ENCODE data around the gene ITGAD. TPM values are rescaled to one million over a fixed set of nuclear protein-coding genes. Genes with fewer than 3 reads are reported as not detected.

Gene ITGAD
- total RNA-seq, 1 donor: not detected

GRCh38 chr16:31428638-31429247 lies 35.6 kb downstream of the ITGAD start:
- TF ChIP-seq CTCF (IDR thresholded peaks at IDR 0.05; ENCODE audit: insufficient read depth, low read depth, low read length): no peak
- DNase-seq (ENCODE audit: low read depth): no peak

GRCh38 chr16:31429314-31429713 lies 36.2 kb downstream of the ITGAD start:
- no peak overlapping the region for H3K4me3 ChIP-seq (ENCODE audit: low read depth, low read length)
- no peak for DNase-seq (ENCODE audit: low read depth)
- no peak for TF ChIP-seq CTCF (IDR thresholded peaks at IDR 0.05; ENCODE audit: insufficient read depth, low read depth, low read length)

More at GRCh38 chr16:31428638-31429247, 35.6 kb downstream of the ITGAD start:
- no peak overlapping the region for H3K4me3 ChIP-seq (ENCODE audit: low read depth, low read length)

- no peak overlapping the region for H3K4me3 ChIP-seq (ENCODE audit: low read depth, low read length)
- TF ChIP-seq CTCF (IDR thresholded peaks at IDR 0.05; ENCODE audit: insufficient read depth, low read depth, low read length): no peak
- no peak for DNase-seq (ENCODE audit: low read depth)
These were observed 36.7 kb downstream of the ITGAD start for GRCh38 chr16:31429796-31430195.

GRCh38 chr16:31430380-31431052 lies 37.4 kb downstream of the ITGAD start:
- TF ChIP-seq CTCF (IDR thresholded peaks at IDR 0.05; ENCODE audit: insufficient read depth, low read depth, low read length): no peak
- no peak overlapping the region for H3K4me3 ChIP-seq (ENCODE audit: low read depth, low read length)
- DNase-seq (ENCODE audit: low read depth): no peak

GRCh38 chr16:31435341-31436220 lies 42.4 kb downstream of the ITGAD start:
- DNase-seq (ENCODE audit: low read depth): no peak
- TF ChIP-seq CTCF (IDR thresholded peaks at IDR 0.05; ENCODE audit: insufficient read depth, low read depth, low read length): no peak
- H3K4me3 ChIP-seq (ENCODE audit: low read depth, low read length): no peak overlapping the region

GRCh38 chr16:31436221-31437045 lies 43.3 kb downstream of the ITGAD start:
- no peak for TF ChIP-seq CTCF (IDR thresholded peaks at IDR 0.05; ENCODE audit: insufficient read depth, low read depth, low read length)
- no peak for DNase-seq (ENCODE audit: low read depth)
- H3K4me3 ChIP-seq (ENCODE audit: low read depth, low read length): no peak overlapping the region
